ENCODE measurements around the gene AMDHD2.
"Not testable (repeated sequence)": the region's sequence is repeated elsewhere in the genome, so short reads cannot be mapped to it uniquely, and the experiment has no call there.

DNA sequence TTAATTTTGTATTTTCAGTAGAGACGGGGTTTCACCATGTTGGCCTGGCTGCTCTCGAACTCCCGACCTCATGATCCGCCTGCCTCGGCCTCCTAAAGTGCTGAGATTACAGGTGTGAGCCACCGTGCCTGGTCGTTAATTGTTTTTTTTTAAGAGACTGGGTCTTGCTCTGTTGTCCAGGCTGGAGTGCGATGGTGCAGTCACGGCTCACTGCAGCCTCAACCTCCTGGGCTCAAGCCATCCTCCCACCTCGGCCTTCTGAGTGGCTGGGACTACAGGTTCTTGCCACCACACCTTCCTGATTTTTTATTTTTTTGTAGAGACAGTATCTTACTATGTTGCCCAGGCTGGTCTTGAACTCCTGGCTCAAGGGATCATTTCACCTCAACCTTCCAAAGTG is 40.2 kb upstream of the AMDHD2 start:
- TF ChIP-seq CTCF (conservative IDR thresholded peaks at IDR 0.05; ENCODE audit: low read length); EZH2phosphoT487 (IDR thresholded peaks at IDR 0.05; ENCODE audit: borderline replicate concordance): not testable (repeated sequence)
